Psoas muscle (tissue), 8 donors: ENCODE data around the gene ME3. TPM values are rescaled to one million over a fixed set of nuclear protein-coding genes. Genes with fewer than 3 reads are reported as not detected.

ENCODE experiments used
- ATAC-seq, 4 donors: fragments of 200-7000 bp; cut with Tn5 transposase; one replicate each; pipeline ENCODE4 v1.9.1; 2020; ENCODE audit warnings: moderate library complexity in 3 of 4, mild to moderate bottlenecking in 2 of 4
- DNase-seq, 2 donors: peaks; one replicate each; pipeline ENCODE4 v3.0.0-alpha.2; 2020
- H3K27ac ChIP-seq: fragments of 200-600 bp; one replicate; pipeline ENCODE4 v1.8.0; 2022
- H3K27me3 ChIP-seq, 3 donors: fragments of 200-600 bp in 1 of 3; one replicate each; pipeline versions ENCODE4 v1.6.1 to v1.8.0; 2013 to 2022; ENCODE audit warnings: low read length in 2 of 3, mild to moderate bottlenecking in 2 of 3, moderate library complexity in 1 of 3; ENCODE audit not compliant: insufficient read depth in 3 of 3
- H3K36me3 ChIP-seq, 2 donors: fragments of 200-600 bp in 1 of 2; one replicate each; pipeline versions ENCODE4 v1.6.1 to v1.8.0; 2013 to 2022; ENCODE audit warnings: low read depth in 1 of 2, mild to moderate bottlenecking in 1 of 2, moderate library complexity in 1 of 2; ENCODE audit not compliant: insufficient read depth in 1 of 2
- H3K4me1 ChIP-seq: fragments of 200-600 bp; one replicate; pipeline ENCODE4 v1.8.0; 2022
- H3K4me3 ChIP-seq: fragments of 200-600 bp; one replicate; pipeline ENCODE4 v1.8.0; 2022; ENCODE audit warnings: mild to moderate bottlenecking
- H3K9me3 ChIP-seq: fragments of 200-600 bp; one replicate; pipeline ENCODE4 v1.8.0; 2022
- WGBS, 3 donors: extraction: QIAGEN DNeasy Blood & Tissue Kit; methylation state at CpG; one replicate each; pipeline versions ENCODE4 v1.1.6 to v1.1.7; 2013; 5-methylcytosine and 5-hydroxymethylcytosine counted together
- intact Hi-C, 2 donors: fragments of 100-400 bp; cut with DNase I; formaldehyde crosslinking; loops; one replicate each; pipeline versions ENCODE4 v1.11.0 to v1.14.2; 2022
- polyA plus RNA-seq, 3 donors: library from polyadenylated mRNA; stranded (reverse); fragments of 200-250 nt; gene quantifications; one replicate each; pipeline ENCODE4 v1.2.3, GENCODE V29; 2013
- total RNA-seq, 4 donors: library from RNA; stranded (reverse); fragmentation: NEBNext Ultra II Directional in 2 of 4; extraction: Animal tissue kit (Norgen Biotek cat#: 25700) in 2 of 4; gene quantifications; one replicate each; pipeline versions ENCODE4 v1.2.1 to v1.2.4, GENCODE V29; 2021 to 2023
- TF ChIP-seq, protein P1 (sequence below): fragments of 200-600 bp; IDR thresholded peaks from one replicate; pipeline ENCODE4 v1.8.0; 2022; ENCODE audit warnings: antibody characterized with exemption
- donor health status: healthy with polysubstance abuse.
- donor health status: DM: no; HTN: no; CAD: no; lungs with moderate emphysema.
- donor health status: Bipolar disorder and iron deficiency.
- donor health status: healthy.
- donor health status: DM: yes; HTN: yes; CAD: no.
- donor health status: DM: no; HTN: no; CAD: no.
- donor health status: DM: no; HTN: no; CAD: no.
- donor health status: DM: yes; HTN: yes; CAD: no.

Gene ME3
- total and polyA plus RNA-seq, 7 donors = 5.1 to 19.5 (median 11.2) TPM

DNA sequence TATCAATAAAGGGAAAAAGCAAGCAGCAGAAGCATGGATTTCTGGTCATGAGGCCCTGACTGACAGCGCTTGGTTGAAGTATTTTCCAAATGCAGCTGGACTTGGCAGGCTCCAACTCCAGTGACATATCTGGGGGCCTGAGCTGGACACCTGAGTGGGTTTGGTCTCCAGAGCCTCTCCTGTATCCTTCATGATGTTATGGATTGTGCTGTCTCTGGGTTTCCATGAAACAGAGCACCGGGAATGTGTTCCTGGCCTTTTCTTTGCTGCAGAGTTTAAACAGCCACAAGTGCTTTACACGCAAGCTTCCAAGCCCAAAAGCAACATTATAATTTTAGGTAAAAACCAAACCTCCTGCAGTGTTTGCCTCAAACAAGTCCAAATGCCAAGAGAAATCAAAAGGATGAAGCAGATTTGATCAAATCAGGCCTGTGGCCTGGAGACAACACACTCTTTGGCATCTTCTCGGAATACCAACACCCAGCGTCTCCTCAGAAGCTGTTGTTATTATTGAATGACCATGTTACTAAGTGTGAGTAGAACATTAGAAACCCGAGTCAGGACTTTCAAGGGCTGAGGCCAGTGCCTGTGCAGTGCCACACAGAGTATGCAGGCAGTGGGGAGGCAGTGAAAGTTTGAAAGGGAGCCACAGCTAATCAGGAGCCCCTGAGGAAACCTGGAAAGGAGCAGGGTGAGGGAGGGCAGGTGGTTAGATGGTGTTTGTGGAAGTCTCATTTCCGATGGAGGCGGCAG, 42.0 kb downstream of the ME3 start:
- H3K4me3 ChIP-seq = no peak overlapping the region
- 59 to 84% (median 63%) methylated on average over 8 of the region's 8 CpGs for WGBS, 3 donors
- TF ChIP-seq, protein P1, sequence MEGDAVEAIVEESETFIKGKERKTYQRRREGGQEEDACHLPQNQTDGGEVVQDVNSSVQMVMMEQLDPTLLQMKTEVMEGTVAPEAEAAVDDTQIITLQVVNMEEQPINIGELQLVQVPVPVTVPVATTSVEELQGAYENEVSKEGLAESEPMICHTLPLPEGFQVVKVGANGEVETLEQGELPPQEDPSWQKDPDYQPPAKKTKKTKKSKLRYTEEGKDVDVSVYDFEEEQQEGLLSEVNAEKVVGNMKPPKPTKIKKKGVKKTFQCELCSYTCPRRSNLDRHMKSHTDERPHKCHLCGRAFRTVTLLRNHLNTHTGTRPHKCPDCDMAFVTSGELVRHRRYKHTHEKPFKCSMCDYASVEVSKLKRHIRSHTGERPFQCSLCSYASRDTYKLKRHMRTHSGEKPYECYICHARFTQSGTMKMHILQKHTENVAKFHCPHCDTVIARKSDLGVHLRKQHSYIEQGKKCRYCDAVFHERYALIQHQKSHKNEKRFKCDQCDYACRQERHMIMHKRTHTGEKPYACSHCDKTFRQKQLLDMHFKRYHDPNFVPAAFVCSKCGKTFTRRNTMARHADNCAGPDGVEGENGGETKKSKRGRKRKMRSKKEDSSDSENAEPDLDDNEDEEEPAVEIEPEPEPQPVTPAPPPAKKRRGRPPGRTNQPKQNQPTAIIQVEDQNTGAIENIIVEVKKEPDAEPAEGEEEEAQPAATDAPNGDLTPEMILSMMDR = no peak
- no peaks in the 10 kb centered on the region for H3K27me3 ChIP-seq
- no peaks in the 10 kb centered on the region for H3K36me3 ChIP-seq
- ATAC-seq = peak in 1 of 4 donors; percentile 18
- H3K4me1 ChIP-seq = peaks cover 48% of the 10 kb centered on the region
- no peak for DNase-seq
- intact Hi-C loops = loop anchor here in 1 of 2 donors (5.0 kb wide), 1 partner anchor 37 kb away; no protein-coding TSS in a partner anchor
- no peaks in the 10 kb centered on the region for H3K9me3 ChIP-seq
- peak overlapping the region; percentile 70 for H3K27ac ChIP-seq

DNA sequence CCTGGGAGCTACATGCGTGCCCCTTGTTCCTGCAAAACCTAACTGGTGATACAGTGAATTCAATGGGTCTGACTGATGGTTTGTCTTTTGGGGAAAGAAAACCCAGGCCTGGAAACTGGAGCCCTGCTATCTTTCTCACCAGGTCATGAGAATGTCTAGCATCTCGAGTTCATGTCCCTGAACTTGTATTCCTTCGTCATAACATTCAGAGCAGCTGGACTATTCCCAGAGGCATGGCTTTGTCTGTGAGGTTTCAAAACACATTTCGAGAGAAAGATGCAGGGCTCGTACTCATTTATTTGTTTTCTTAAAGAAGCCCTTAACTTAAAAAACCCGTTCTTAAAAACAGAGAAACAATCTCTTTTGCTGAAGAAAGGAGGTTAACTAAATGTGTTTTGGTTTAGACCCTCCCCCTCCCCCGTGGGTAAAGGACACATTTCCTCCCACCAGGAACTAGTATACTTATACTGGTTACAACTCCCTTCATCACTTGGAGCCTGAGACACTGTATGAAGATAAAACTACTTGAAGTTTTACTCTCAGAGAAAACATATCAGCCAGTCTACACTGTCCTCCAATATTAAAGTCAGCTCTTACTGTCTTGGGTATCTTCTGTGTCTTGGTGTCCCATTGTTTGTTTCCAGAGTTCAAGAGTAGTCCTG, 43.2 kb downstream of the ME3 start:
- 44 to 55% (median 47%) methylated on average over 7 of the region's 7 CpGs for WGBS, 3 donors
- DNase-seq = no peak
- peaks cover 60% of the 10 kb centered on the region for H3K4me1 ChIP-seq

DNA sequence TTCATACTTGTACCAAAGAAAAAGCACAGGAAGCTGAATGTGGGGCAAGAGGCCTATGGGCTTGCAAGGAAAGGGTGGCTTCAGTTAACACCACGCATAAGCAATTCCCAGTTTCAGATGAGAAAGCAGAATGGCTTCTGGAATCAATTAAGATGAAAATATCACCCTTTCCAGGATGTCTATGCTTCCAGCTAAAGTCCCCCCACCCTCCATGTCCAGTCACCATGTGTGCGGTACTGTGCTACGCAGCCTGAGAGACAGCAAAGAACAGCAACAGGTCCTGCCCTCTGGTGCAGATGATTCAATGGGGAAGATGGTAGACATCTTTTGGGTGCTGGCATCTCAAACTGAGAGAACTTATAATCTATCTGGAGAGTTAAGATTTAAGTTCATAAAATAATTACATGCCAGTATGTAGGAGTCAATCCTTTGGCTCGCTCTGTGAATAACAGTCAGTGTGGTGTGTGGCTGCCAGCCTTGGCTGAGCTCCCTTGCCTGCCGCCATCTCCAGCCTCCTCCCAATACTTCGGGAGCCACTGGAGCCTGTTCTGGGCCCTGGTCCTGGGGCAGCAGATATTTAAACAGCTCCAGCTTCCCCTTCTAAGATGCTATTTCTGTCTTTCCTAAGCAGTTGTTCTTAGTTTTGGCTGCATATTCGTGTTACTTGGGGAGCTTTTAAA, 44.5 kb downstream of the ME3 start:
- peak in 1 of 2 donors; percentile 25 for DNase-seq
- Histone ChIP-seq H3K36me3 (no peaks in the 10 kb centered on the region), H3K4me3 (no peak overlapping the region), H3K27ac (peak overlapping the region; percentile 70), H3K27me3 (no peaks in the 10 kb centered on the region), H3K4me1 (peaks cover 68% of the 10 kb centered on the region), H3K9me3 (no peaks in the 10 kb centered on the region)
- intact Hi-C loops = loop anchor here in 1 of 2 donors (5.0 kb wide), 1 partner anchor 39 kb away; no protein-coding TSS in a partner anchor
- ATAC-seq = peak in 3 of 4 donors; percentile 42 to 66 (median 63)
- TF ChIP-seq, protein P1 = no peak
- WGBS, 3 donors = 49 to 54% (median 49%) methylated on average over 7 of the region's 7 CpGs

More for the DNA sequence above, 43.2 kb downstream of the ME3 start:
- peak overlapping the region; percentile 70 for H3K27ac ChIP-seq
- H3K9me3 ChIP-seq = no peaks in the 10 kb centered on the region
- TF ChIP-seq, protein P1 = no peak
- peak in 2 of 4 donors; percentile 36 to 48 for ATAC-seq
- no peaks in the 10 kb centered on the region for H3K27me3 ChIP-seq
- no peak overlapping the region for H3K4me3 ChIP-seq
- H3K36me3 ChIP-seq = no peaks in the 10 kb centered on the region
- intact Hi-C loops = loop anchor here in 1 of 2 donors (5.0 kb wide), 1 partner anchor 38 kb away; no protein-coding TSS in a partner anchor

DNA sequence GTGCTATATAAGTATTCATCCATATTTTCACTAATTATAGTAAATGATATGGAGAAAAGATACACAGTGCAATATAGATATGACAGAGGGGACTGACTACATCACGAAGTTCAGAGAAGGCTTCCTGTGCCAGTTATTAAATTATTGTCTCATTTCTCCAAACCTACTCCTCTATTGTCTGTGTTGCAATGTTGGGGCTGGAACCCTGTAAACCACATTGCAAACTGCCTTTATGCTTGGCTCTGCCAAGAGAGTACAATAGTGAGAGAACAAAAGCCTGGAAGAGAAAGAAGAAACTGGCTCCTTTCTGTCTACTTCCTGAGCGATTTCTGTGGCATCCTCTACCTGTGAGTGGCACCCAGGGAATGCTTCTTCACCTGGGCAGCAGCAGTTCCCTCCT, 46.4 kb downstream of the ME3 start:
- WGBS, 3 donors = 82 to 88% (median 82%) methylated on average over 2 of the region's 2 CpGs
- intact Hi-C loops = loop anchor here in 1 of 2 donors (5.0 kb wide), 1 partner anchor 41 kb away; no protein-coding TSS in a partner anchor
- TF ChIP-seq, protein P1 = no peak

More for the DNA sequence above, 46.4 kb downstream of the ME3 start:
- H3K9me3 ChIP-seq = no peaks in the 10 kb centered on the region
- H3K27ac ChIP-seq = no peak overlapping the region
- peaks cover 66% of the 10 kb centered on the region for H3K4me1 ChIP-seq
- DNase-seq (no peak), ATAC-seq (no peak)
- no peaks in the 10 kb centered on the region for H3K36me3 ChIP-seq
- no peak overlapping the region for H3K4me3 ChIP-seq
- no peaks in the 10 kb centered on the region for H3K27me3 ChIP-seq
